ENCODE data around the gene SLC19A1.

The SLC19A1 gene

DNA sequence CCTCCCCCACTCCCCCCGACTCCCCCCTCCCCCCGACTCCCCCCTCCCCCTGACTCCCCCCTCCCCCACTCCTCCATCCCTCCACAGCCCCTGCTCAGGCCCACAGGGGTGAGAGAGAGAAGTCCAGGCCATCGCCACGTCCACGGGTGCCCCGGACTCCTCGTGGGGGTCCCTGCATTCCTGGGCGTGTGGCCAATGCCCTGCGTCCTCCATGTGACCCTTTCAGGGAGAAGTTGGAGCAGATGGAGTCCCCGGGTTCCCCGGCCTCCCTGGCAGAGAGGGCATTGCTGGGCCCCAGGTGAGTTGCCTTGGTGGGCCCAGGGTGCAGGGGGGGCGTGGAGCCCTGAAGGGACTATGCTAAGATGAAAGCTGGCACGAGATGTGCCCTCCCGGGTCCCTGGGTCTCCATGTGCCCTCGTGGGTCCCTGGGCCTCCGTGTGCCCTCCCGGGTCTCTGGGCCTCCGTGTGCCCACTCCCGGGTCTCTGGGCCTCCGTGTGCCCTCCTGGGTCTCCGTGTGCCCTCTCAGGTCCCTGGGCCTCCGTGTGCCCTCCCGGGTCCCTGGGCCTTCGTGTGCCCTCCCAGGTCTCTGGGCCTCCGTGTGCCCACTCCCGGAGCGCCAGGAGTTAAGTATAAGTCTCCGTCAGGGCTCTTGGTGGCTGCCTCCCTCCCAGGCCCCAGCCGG lies 52.0 kb downstream of the SLC19A1 start:
- DNase-seq, result no peak

DNA sequence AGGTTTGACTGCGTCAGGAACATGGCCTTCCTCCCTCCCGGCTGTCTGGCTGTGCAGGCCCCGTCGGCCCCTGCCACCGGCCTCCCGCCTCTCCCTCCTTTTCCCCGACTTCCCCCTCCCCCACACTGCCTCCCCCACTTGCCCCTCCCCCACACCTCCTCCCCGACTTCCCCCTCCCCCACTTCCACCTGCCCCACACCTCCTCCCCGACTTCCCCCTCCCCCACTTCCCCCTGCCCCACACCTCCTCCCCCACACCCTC lies 52.6 kb downstream of the SLC19A1 start:
- no peak for DNase-seq

GRCh38 chr21:45488931-45489721 lies 53.1 kb downstream of the SLC19A1 start:
- no peak for DNase-seq

- peak; percentile 38 for DNase-seq
These were observed 54.2 kb downstream of the SLC19A1 start for GRCh38 chr21:45487891-45488600.

- no peak for DNase-seq
These were observed 55.0 kb downstream of the SLC19A1 start for GRCh38 chr21:45487161-45487806.

GRCh38 chr21:45486443-45487160 lies 55.6 kb downstream of the SLC19A1 start:
- no peak for DNase-seq

DNA sequence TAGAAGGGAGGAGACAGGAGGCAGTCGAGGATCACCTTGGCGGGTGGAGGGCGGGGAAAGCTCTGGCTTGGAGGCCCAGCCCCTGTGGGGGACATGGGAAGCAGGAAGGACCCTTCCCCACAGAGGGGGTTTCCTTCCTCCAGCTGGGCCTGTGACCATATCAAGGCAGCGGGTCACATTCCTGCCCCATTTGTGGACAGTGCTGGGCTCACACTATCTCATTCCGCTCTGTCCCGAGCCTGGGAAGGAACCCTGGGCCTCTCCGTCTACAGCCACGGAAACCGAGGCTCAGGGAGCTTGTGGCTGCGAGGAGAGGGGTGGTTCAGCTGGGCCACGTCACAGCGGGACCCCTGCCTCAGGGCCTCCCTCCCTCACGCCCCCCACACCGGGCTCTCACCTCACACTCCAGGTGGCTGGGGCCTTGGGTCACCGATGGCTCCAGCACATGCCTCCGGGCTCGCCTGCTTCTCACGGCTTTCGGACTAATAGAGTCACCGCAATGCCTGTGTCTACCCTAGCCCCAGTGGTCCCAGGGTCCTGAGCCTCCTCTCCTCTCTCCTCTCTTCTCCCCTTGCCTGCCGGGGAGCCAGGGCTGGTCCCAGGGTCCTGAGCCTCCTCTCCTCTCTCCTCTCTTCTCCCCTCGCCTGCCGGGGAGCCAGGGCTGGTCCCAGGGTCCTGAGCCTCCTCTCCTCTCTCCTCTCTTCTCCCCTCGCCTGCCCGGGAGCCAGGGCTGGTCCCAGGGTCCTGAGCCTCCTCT lies 56.4 kb downstream of the SLC19A1 start:
- no peak for DNase-seq

GRCh38 chr21:45484318-45484717 lies 57.9 kb downstream of the SLC19A1 start:
- DNase-seq, result no peak

GRCh38 chr21:45482899-45483821 lies 59.1 kb downstream of the SLC19A1 start:
- no peak for DNase-seq

- no peak for DNase-seq
These were observed 60.0 kb downstream of the SLC19A1 start for GRCh38 chr21:45481977-45482898.

DNA sequence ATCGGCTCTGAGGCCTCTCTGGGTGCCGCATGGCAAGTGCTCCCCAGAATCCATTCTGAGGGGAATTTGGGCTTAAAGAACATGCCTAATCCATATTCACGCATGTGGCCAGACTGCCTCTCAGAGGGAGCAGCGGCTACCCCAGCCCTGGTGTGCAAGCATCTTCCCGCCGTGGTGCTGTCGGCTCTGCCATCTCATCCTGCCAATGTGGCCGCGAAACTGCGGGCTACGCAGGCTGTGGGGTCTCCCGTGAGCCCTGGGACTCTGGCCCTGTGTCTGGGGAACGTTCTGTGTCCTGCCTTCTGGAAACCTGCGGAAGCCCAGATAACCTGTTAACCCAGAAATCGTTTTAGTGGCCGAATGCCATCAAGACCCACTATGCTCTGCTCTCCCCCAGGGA lies 60.7 kb downstream of the SLC19A1 start:
- DNase-seq, result no peak

DNA sequence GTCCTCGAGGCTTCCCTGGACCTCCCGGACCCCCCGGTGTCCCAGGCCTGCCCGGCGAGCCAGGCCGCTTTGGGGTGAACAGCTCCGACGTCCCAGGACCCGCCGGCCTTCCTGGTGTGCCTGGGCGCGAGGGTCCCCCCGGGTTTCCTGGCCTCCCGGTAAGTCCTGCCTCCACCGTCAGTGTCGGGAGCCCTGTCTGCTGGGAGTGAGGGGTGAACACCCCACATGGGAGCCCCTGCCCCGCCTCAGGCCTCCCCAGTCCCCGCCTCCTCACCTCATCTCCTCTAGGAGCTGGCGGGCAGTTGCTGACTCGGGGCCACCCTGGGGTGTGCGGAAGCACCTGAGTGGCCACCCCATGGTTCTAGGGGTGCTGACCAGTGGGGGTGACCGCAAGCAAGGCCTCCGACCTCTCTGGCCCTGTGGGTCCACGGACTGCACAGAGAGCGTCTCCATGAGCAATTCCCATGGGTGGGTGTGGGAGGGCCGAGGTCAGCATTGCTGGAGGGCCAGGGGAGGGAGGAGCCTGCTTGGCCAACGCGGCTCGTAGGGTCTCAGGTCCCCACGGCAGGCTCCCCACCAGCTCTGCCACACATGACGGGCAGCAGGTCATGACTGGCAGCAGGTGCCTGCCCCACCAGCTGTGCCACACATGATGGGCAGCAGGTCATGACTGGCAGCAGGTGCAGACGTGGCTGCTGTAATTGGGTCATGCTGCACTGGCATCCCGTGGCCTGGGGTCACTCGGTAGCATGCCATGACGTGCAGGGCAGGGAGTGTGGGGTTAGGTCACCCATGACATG lies 61.3 kb downstream of the SLC19A1 start:
- DNase-seq, result no peak

GRCh38 chr21:45479691-45480675 lies 62.3 kb downstream of the SLC19A1 start:
- DNase-seq, result no peak

DNA sequence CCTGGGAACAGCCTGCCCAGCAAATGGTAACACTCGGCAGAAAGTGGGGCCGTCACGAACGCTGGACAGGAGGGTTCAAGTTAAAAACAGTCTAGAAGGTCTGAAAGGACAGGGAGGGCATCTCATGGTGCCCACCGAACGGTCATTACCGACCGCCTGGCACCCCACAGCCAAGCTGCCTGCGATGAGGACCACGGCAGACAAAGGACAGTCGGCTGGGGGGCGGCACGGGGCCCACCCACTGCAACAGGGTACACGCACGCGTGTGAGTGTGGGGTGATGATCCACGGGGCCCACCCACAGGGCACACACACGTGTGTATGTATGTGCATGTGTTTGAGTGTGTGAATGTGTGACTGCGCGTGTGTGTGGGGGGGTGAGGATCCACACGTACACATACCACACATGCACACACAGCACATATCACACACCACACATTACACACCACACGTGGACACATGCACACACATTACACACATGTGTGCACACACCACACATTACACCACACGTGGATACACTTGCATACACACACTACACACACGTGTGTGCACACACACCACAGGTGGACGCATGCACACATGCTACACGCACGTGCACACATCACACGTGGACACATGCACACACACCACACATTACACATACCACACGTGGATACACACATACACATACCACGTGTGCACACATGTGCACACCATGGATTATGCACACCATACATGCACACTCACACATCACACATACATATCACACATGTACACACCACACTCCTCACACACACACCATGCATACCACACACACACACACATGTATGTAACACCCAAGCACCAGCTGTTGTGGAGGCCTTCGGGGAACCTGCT lies 63.2 kb downstream of the SLC19A1 start:
- no peak for DNase-seq

- DNase-seq, result peak; percentile 72
These were observed 64.0 kb downstream of the SLC19A1 start for GRCh38 chr21:45478115-45478801.

All from fibroblast of skin of scalp (primary cell).